ENCODE measurements around the gene GLO1.
A peak's percentile ranks its signal among the peaks of the same experiment; 100 is the strongest.
"Not testable (repeated sequence)": the region's sequence is repeated elsewhere in the genome, so short reads cannot be mapped to it uniquely, and the experiment has no call there.

GLO1 gene

DNA sequence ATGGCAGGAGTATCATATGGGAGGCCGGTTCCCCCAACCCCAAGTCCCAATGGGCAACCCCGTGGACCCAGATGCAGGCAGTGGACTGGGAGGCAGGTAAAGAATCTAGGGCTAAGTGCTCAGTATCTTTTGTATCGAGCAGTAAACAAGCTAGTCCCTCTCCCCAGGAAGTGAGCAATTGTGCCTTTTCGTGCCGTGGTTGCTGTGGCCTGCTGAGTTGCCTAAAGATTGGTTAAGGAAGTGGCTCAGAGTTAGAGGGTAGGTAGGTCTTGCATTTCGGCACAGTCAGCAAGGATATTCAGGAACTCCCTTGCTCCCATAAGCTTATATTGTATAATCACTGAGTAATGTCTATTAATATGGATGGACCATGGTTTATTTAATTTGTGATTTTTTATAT, 10.9 kb upstream of the GLO1 start:
- TF ChIP-seq, protein P1, sequence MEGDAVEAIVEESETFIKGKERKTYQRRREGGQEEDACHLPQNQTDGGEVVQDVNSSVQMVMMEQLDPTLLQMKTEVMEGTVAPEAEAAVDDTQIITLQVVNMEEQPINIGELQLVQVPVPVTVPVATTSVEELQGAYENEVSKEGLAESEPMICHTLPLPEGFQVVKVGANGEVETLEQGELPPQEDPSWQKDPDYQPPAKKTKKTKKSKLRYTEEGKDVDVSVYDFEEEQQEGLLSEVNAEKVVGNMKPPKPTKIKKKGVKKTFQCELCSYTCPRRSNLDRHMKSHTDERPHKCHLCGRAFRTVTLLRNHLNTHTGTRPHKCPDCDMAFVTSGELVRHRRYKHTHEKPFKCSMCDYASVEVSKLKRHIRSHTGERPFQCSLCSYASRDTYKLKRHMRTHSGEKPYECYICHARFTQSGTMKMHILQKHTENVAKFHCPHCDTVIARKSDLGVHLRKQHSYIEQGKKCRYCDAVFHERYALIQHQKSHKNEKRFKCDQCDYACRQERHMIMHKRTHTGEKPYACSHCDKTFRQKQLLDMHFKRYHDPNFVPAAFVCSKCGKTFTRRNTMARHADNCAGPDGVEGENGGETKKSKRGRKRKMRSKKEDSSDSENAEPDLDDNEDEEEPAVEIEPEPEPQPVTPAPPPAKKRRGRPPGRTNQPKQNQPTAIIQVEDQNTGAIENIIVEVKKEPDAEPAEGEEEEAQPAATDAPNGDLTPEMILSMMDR (IDR thresholded peaks at IDR 0.05; ENCODE audit: low read depth, low read length, missing control alignments), result no peak
- no peak overlapping the region for H3K4me3 ChIP-seq (ENCODE audit: low read depth, low read length)
- in situ Hi-C loops (cut with HindIII; ENCODE audit: low sequenced_read_pairs), result no loop called here
- DNase-seq (ENCODE audit: low read depth), result no peak

DNA sequence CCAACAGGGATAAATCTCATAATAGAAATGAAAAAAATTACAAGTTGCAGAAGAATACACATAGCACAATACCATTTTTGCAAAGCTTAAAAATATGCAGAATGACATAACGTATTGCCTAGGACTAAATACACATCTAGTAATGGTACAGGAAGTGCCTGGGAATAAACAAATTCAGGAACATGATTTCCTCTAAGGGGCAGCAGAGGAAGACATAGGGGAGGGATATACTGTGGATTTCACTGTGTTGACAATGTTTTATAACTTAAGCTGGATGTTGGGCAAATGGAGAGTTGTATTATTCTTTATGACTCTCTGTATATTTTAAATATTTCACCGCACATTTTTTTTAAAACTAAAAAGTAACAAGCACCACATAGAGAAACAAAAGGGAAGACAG, 5.6 kb upstream of the GLO1 start:
- TF ChIP-seq, protein P1 (IDR thresholded peaks at IDR 0.05; ENCODE audit: low read depth, low read length, missing control alignments), result no peak
- in situ Hi-C loops (cut with HindIII; ENCODE audit: low sequenced_read_pairs), result no loop called here
- no peak for DNase-seq (ENCODE audit: low read depth)
- H3K4me3 ChIP-seq (ENCODE audit: low read depth, low read length), result no peak overlapping the region

DNA sequence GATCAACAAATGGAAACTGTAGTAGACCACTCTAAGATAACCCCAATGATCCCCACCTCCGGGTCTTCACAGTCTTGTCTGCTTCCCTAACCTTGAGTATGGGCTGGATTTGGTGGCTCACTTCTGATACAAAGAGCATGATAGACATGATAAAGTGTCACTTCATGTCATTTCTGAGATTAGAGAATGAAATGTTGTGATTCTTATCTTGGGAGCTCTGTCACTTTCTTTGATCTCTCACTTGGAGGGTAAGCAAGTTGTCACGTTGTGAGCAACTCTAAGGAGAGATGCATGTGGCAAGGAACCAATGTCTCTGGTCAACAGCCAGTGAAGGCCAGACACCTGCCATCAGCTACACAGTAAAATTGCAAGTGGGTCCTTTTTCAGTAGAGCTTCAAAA, 3.0 kb upstream of the GLO1 start:
- in situ Hi-C loops (cut with HindIII; ENCODE audit: low sequenced_read_pairs), result no loop called here
- TF ChIP-seq, protein P1 (IDR thresholded peaks at IDR 0.05; ENCODE audit: low read depth, low read length, missing control alignments), result no peak
- no peak overlapping the region for H3K4me3 ChIP-seq (ENCODE audit: low read depth, low read length)
- DNase-seq (ENCODE audit: low read depth), result no peak

DNA sequence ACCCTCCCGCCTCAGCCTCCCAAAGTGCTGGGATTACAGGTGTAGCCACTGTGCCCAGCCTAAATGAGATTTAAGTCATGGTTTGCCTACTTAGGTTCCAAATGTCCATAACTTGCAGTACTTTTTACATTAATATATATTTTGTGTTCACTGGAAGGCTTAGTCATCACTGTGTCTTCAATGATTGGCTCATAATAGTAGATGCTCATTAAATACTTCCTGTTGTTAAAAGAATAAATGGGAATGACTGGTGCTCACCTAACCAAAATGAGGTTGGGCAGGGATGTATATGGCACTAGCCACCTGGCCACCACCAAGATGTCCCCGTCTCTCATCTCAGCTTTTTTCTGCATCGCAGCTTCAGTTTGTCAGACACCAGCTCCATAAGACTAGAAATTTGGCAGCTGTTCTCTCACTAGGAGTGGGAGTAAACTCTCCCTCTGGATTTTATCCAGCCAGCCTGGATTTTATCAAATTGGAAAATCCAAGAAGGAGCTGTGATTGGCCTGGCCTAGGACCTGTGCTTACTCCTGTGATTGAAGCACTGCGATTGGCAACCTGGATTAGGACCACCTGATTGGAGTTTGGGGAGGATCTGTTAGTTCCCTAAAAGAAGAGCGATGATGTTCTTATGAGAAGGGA, 1.1 kb upstream of the GLO1 start:
- DNase-seq (ENCODE audit: low read depth), result no peak
- in situ Hi-C loops (cut with HindIII; ENCODE audit: low sequenced_read_pairs), result no loop called here
- TF ChIP-seq, protein P1 (IDR thresholded peaks at IDR 0.05; ENCODE audit: low read depth, low read length, missing control alignments), result no peak
- H3K4me3 ChIP-seq (ENCODE audit: low read depth, low read length), result no peak overlapping the region

DNA sequence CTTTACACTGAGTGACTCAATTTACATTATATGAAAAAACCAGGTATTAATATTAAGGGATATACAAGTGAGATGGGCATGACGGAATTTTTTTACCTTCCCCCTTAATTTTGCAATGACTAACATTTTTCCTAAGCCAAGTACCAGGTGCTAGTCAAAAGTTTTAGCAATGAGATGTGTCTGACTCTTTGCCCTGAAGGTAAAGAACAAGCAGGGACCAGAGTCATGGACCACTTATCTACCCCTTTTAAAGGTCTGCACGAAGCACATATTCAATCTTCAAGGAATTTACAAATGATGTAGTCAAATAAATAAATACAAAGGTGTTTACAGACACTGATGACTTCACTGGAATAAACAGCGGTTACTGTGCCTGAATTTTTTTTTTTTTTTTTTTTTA, 1.4 kb downstream of the GLO1 start:
- no peak for DNase-seq (ENCODE audit: low read depth)
- H3K4me3 ChIP-seq (ENCODE audit: low read depth, low read length), result peak overlapping the region; percentile 74
- in situ Hi-C loops (cut with HindIII; ENCODE audit: low sequenced_read_pairs), result no loop called here
- TF ChIP-seq, protein P1 (IDR thresholded peaks at IDR 0.05; ENCODE audit: low read depth, low read length, missing control alignments), result no peak

DNA sequence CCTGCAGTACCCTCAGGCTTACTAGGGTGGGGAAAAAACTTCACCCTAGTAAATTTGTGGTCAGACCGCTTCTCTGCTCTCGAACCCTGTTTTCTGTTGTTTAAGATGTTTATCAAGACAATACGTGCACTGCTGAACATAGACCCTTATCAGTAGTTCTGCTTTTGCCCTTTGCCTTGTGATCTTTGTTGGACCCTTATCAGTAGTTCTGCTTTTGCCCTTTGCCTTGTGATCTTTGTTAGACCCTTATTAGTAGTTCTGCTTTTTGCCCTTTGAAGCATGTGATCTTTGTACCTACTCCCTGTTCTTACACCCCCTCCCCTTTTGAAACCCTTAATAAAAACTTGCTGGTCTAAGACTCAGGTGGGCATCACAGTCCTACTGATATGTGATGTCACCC, 3.2 kb downstream of the GLO1 start:
- H3K4me3 ChIP-seq (ENCODE audit: low read depth, low read length); in situ Hi-C loops (cut with HindIII; ENCODE audit: low sequenced_read_pairs); DNase-seq (ENCODE audit: low read depth): not testable (repeated sequence)

DNA sequence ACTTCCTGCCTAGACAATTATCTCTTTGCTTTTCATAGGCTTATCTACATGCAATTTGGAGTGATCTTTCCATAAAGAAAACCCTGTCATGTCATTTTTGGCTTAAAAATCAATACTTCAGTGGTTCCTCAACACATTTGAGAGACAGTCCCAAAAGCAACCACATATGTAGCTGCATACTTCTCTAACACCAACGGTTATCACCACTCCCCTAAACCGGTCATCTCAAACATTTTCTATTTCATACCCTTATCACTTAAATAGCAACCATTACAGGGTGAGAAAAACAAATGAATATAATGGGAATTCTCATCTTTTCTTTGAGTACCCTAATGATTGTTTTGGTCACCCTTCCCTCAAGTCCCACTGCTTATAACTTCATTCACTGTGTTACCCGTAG, 5.1 kb downstream of the GLO1 start:
- DNase-seq (ENCODE audit: low read depth), result no peak
- TF ChIP-seq, protein P1 (IDR thresholded peaks at IDR 0.05; ENCODE audit: low read depth, low read length, missing control alignments), result no peak
- in situ Hi-C loops (cut with HindIII; ENCODE audit: low sequenced_read_pairs), result no loop called here
- no peak overlapping the region for H3K4me3 ChIP-seq (ENCODE audit: low read depth, low read length)
